ENCODE data around the gene TYROBP. TPM values are rescaled to one million over a fixed set of nuclear protein-coding genes. Genes with fewer than 3 reads are reported as not detected.

TYROBP gene
- total RNA-seq, 2 donors from 2014 or later, result 30.6 to 60.7 TPM

- Histone ChIP-seq H3K36me3 (no peaks in the 10 kb centered on the region), H3K27ac (no peak overlapping the region), H3K27me3 (replicated peaks; ENCODE audit: insufficient read depth) (no peaks in the 10 kb centered on the region), H3K4me3 (no peak overlapping the region), H3K9me3 (no peaks in the 10 kb centered on the region), H3K4me1 (replicated peaks) (peaks cover 15% of the 10 kb centered on the region)
- TF ChIP-seq POLR2A (IDR thresholded peaks at IDR 0.05) (no peak), POLR2AphosphoS5 (IDR thresholded peaks at IDR 0.05) (no peak), CTCF (IDR thresholded peaks at IDR 0.05) (no peak)
- DNase-seq (ENCODE audit: low spot score), result peak; percentile 25
- intact Hi-C loops (cut with DNase I), result no loop called here
- 2% methylated on average over 45 of the region's 51 CpGs for WGBS
Observed at GRCh38 chr19:35869327-35870123, 38.6 kb downstream of the TYROBP start.

- H3K4me1 ChIP-seq (replicated peaks), result peaks cover 15% of the 10 kb centered on the region
- H3K36me3 ChIP-seq, result no peaks in the 10 kb centered on the region
- DNase-seq (ENCODE audit: low spot score), result no peak
- TF ChIP-seq POLR2AphosphoS5 (IDR thresholded peaks at IDR 0.05) (no peak), POLR2A (IDR thresholded peaks at IDR 0.05) (no peak), CTCF (IDR thresholded peaks at IDR 0.05) (no peak)
- WGBS, result 3% methylated on average over 12 of the region's 15 CpGs
- peak overlapping the region; percentile 37 to 48 for H3K4me3 ChIP-seq
- intact Hi-C loops (cut with DNase I), result no loop called here
- H3K9me3 ChIP-seq, result no peaks in the 10 kb centered on the region
- no peaks in the 10 kb centered on the region for H3K27me3 ChIP-seq (replicated peaks; ENCODE audit: insufficient read depth)
- no peak overlapping the region for H3K27ac ChIP-seq
Observed at GRCh38 chr19:35868823-35869326, 39.2 kb downstream of the TYROBP start.

GRCh38 chr19:35868172-35868822 lies 39.8 kb downstream of the TYROBP start, which contains the start of gene APLP1:
TSS of gene APLP1 (plus strand) at chr19:35868574. CDS start at chr19:35868637, 63 bp downstream.
- peak; percentile 57 for DNase-seq (ENCODE audit: low spot score)
- Histone ChIP-seq H3K4me1 (replicated peaks) (peaks cover 15% of the 10 kb centered on the region), H3K9me3 (no peaks in the 10 kb centered on the region), H3K27ac (no peak within 1 kb of the TSS), H3K4me3 (peak within 1 kb of the TSS; percentile 37 to 48), H3K36me3 (no peaks in the 10 kb centered on the region), H3K27me3 (replicated peaks; ENCODE audit: insufficient read depth) (no peaks in the 10 kb centered on the region)
- TF ChIP-seq POLR2A (IDR thresholded peaks at IDR 0.05), result no peak
- intact Hi-C loops (cut with DNase I), result no loop called here
- WGBS, result 2% methylated on average over 60 of the region's 60 CpGs

- Histone ChIP-seq H3K9me3 (no peaks in the 10 kb centered on the region), H3K36me3 (no peaks in the 10 kb centered on the region), H3K4me3 (no peak overlapping the region), H3K27ac (no peak overlapping the region), H3K4me1 (replicated peaks) (no peaks in the 10 kb centered on the region), H3K27me3 (replicated peaks; ENCODE audit: insufficient read depth) (peaks cover 7% of the 10 kb centered on the region)
- intact Hi-C loops (cut with DNase I), result no loop called here
- TF ChIP-seq CTCF (IDR thresholded peaks at IDR 0.05) (no peak), POLR2AphosphoS5 (IDR thresholded peaks at IDR 0.05) (no peak), POLR2A (IDR thresholded peaks at IDR 0.05) (no peak)
- WGBS, result 86% methylated on average over 5 of the region's 5 CpGs
- DNase-seq (ENCODE audit: low spot score), result no peak
Observed at GRCh38 chr19:35863018-35863417, 45.1 kb downstream of the TYROBP start.

GRCh38 chr19:35862528-35862927 lies 45.6 kb downstream of the TYROBP start:
- no peak for DNase-seq (ENCODE audit: low spot score)
- peaks cover 7% of the 10 kb centered on the region for H3K27me3 ChIP-seq (replicated peaks; ENCODE audit: insufficient read depth)

More at GRCh38 chr19:35862528-35862927, 45.6 kb downstream of the TYROBP start:
- 89% methylated on average over 14 of the region's 14 CpGs for WGBS
- intact Hi-C loops (cut with DNase I), result no loop called here
- Histone ChIP-seq H3K36me3 (no peaks in the 10 kb centered on the region), H3K4me1 (replicated peaks) (no peaks in the 10 kb centered on the region), H3K9me3 (no peaks in the 10 kb centered on the region), H3K4me3 (no peak overlapping the region), H3K27ac (no peak overlapping the region)
- TF ChIP-seq POLR2AphosphoS5 (IDR thresholded peaks at IDR 0.05) (no peak), CTCF (IDR thresholded peaks at IDR 0.05) (no peak), POLR2A (IDR thresholded peaks at IDR 0.05) (no peak)

All from prostate gland (tissue), 2 donors.